HAP-1 (cell line): ENCODE measurements around the gene SEMA7A.

Source experiments
- DNase-seq, 2 experiments: peaks; one replicate each; pipeline ENCODE4 v3.0.0-alpha.2; 2016 to 2020; ENCODE audit warnings: low spot score in 2 of 2
- H3K27me3 ChIP-seq: fragments of 250-450 bp; sonication (Bioruptor Pico); 2 replicates; pipeline ENCODE4 v1.5.1; 2020; ENCODE audit warnings: low read depth, mild to moderate bottlenecking, moderate library complexity
- H3K36me3 ChIP-seq: fragments of 250-450 bp; sonication (Bioruptor Pico); replicated peaks from 2 replicates; pipeline ENCODE4 v1.5.1; 2020; ENCODE audit warnings: mild to moderate bottlenecking
- H3K4me1 ChIP-seq: fragments of 250-450 bp; sonication (Bioruptor Pico); 2 replicates; pipeline ENCODE4 v1.5.1; 2020; ENCODE audit warnings: mild to moderate bottlenecking
- H3K4me3 ChIP-seq: fragments of 250-450 bp; sonication (Bioruptor Pico); 2 replicates; pipeline ENCODE4 v1.5.1; 2020; ENCODE audit warnings: mild to moderate bottlenecking, moderate library complexity
- H3K9me3 ChIP-seq: fragments of 250-450 bp; sonication (Bioruptor Pico); 2 replicates; pipeline ENCODE4 v1.5.1; 2020; ENCODE audit warnings: mild to moderate bottlenecking, moderate library complexity
- in situ Hi-C: fragments of 300-500 bp; cut with MboI; formaldehyde crosslinking; loops from 3 replicates; pipeline ENCODE4 v1.14.3; 2020; ENCODE audit warnings: low sequenced_read_pairs, inconsistent platforms, mixed read lengths

SEMA7A gene

DNA sequence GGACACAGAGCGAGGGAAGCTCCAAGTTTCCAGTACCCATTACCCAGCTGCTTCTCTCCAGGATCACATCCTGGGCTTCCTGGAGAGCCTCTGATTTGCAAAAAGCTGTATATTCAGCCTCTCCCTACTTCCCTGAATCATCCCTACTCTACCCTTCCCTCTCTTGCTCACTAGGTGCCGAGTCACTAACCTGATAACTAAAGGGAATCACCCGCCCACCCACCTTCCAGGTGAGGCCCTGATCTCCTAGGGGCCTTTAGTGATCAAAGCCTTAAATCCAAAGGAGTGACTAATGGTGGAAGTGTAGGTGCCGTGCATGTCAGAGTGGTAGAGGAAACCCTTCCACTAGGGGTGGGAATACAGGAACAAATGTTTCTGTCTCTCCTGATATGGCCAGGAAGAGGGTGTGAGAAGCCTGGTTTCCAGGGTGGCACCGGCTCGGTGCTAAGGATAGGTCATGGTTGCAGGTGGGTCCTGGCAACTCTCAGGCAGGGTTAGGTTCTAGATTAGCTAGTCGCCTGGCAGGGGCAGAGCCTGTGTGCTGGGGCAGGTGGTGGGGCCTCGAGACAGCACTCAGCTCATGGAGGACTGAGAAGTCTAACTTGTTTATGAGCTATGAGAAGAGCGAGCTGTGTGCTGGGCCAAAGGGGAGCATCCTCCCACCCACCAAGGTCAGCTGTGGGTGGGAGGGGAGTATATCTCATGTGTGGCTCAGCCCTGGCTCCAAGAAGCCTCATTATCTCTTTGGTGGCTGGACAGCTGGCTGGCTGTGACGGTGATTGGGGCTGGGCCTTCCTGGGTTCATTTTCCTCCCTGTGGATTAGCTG lies 10.1 kb downstream of the SEMA7A start:
- no peaks in the 10 kb centered on the region for H3K36me3 ChIP-seq
- in situ Hi-C loops, result no loop called here
- H3K27me3 ChIP-seq, result no peaks in the 10 kb centered on the region
- no peak for DNase-seq
- no peaks in the 10 kb centered on the region for H3K4me1 ChIP-seq
- no peak overlapping the region for H3K4me3 ChIP-seq
- no peaks in the 10 kb centered on the region for H3K9me3 ChIP-seq

DNA sequence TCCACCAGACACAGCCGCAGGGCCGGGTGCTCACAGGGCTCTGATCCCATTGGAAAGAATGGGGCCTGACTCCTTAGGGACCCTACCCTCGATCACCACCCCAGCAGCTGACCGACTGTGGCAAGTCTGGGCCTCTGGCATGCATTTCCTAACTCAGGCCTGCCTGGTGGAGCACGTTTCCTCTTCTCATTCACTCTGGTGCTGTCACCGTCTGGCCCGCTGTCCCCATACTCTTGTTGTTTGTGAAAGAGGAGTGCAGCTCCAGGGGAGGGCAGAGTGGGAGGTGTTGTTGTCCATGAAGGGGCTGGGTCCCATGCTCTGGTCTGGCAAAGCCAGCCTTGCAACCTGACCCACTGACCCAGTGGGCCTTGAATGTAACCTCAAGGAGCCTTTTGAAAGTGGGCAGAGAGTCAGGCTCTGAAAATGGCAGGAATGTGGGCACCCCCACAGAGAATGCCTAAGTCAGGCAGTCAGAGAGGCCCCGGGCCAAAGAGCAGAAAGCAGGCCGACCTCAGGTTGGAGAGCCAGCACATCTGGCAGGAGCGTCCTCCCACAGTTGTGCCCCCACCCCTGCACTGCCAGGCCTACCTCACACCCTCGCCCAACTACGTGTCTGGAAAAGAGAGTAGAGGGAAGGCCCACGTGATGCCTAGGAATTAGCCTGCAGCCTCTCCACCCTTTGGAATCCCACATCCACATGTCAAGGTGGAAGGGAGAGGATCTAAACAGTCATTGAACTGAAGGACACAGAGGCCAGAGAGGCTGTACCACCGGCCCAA lies 10.9 kb downstream of the SEMA7A start:
- Histone ChIP-seq H3K36me3 (no peaks in the 10 kb centered on the region), H3K27me3 (no peaks in the 10 kb centered on the region), H3K9me3 (no peaks in the 10 kb centered on the region), H3K4me3 (no peak overlapping the region), H3K4me1 (no peaks in the 10 kb centered on the region)
- in situ Hi-C loops, result no loop called here
- no peak for DNase-seq

DNA sequence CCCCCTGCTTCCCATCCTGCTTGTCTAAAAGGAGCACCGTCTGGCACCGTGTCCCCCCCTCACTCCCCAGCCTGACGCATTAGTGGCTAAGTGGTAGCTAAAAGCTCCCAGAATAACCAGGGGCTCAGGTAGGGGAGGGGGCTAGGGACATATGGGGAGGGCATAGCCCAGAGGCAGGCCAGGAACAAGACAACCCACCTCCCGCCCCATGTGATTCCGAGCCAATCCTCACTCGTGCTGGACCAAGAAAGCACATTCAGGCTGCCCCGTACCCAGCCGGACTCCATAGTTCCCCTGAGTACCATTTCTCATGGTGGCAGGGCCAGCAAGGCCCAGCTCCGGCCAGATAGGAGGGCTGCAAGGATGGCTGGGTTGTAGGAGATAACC lies 11.5 kb downstream of the SEMA7A start:
- H3K4me1 ChIP-seq, result no peaks in the 10 kb centered on the region
- in situ Hi-C loops, result no loop called here
- no peaks in the 10 kb centered on the region for H3K27me3 ChIP-seq

DNA sequence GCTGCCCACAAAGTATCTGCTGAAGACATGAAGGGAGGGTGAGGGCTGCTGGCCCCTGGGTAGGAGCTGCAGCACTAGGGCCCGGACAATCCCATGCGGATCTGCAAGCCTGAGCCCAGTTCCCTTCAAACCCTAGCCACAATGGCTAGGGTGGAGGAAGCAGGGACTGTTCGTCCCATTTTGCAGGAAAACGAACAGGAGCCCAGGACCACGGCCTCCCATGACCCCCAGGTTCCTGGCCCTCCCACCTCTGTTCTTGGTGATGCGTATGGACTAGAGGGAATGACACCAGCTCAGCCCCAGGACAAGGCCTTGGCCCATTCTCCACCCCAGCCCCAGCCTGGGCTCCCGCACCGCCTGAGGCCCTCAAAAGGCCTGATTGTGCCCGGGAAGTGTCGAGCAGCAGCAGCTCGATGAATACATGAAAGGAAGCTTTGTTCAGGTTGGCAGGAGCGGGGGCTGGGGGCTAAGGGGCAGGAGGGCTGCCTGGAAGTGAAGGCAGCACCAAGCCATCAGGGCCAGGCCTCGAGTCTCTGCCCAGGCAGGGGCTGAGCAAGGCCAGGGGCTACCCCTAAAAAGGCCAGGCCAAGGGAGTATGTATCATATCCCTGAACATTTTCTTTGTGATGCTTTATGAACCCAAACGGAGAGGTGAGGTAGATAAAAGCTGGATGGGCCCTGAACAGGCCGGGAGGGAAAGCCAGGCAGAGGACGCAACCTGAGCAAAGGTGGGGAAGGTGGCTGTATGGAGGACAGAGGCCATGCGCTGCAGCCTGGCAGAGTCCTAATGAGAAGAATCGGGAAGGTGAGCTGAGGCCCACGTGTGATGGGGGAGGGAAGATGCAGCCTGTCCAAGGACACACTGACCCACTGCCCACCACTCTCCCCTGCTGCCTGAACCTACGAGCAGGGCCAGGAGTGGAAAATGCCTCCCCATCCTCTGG lies 12.2 kb downstream of the SEMA7A start:
- in situ Hi-C loops, result no loop called here
- H3K36me3 ChIP-seq, result no peaks in the 10 kb centered on the region
- no peak overlapping the region for H3K4me3 ChIP-seq
- no peaks in the 10 kb centered on the region for H3K4me1 ChIP-seq
- DNase-seq, result no peak
- H3K27me3 ChIP-seq, result no peaks in the 10 kb centered on the region
- no peaks in the 10 kb centered on the region for H3K9me3 ChIP-seq

More for the DNA sequence above, 11.5 kb downstream of the SEMA7A start:
- Histone ChIP-seq H3K4me3 (no peak overlapping the region), H3K9me3 (no peaks in the 10 kb centered on the region), H3K36me3 (no peaks in the 10 kb centered on the region)
- DNase-seq, result no peak

DNA sequence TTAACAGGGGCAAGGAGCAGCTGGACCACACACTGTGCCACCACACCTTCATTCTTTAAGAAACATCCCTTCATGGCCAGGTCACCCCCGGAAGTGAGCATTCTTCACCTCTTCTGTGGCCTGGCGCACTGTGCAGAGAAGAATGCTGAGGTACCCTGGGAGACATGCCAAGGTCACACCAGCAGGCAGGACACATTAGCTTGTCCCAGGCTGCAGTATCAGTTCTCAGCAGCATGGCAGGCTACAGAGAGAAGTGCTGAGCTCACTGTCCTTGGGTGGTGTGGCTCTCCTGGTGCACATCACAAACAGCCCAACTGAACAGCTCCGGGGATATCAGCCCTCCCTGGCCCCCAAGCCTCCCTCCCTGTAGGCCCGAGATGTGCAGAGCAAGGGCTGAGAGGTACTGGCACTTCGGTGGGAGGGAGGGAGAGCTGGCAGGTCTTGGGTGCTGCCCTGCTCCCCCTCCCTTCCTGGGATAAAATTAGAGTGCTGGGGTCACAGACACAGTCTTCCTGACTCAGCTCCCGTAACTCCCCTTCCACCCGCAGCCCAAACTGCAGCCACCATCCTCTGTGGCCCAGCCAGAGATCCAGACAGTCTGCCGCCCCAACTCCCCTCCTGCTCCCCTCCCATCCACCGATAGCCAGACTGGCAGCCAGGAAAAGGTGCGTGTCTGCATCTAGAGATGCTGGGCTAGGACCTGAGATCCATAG lies 13.4 kb downstream of the SEMA7A start:
- no peaks in the 10 kb centered on the region for H3K9me3 ChIP-seq
- H3K27me3 ChIP-seq, result no peaks in the 10 kb centered on the region
- no peak overlapping the region for H3K4me3 ChIP-seq
- no peaks in the 10 kb centered on the region for H3K4me1 ChIP-seq
- DNase-seq, result no peak
- in situ Hi-C loops, result no loop called here
- H3K36me3 ChIP-seq, result no peaks in the 10 kb centered on the region

DNA sequence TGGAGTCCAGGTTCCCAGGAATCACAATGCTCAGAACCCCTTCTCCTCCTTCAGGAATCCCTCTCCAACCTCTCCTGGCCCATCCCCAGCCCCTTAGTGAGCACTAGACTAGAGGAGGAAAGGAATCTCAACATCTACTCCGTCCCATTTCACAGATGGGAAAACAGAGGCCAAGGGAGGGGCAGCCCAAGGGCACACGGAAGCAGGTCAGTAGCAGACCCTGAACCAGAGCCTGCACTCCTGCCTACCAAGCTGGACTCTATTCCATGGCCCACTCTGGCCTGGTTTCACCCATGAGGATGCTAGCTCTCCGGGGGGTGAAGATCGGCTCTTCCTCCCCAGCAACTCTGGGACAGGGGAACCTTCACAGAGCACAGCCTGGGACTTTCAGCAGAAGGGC lies 14.3 kb downstream of the SEMA7A start:
- Histone ChIP-seq H3K36me3 (no peaks in the 10 kb centered on the region), H3K4me1 (no peaks in the 10 kb centered on the region), H3K4me3 (no peak overlapping the region), H3K27me3 (no peaks in the 10 kb centered on the region), H3K9me3 (no peaks in the 10 kb centered on the region)
- in situ Hi-C loops, result no loop called here
- no peak for DNase-seq

DNA sequence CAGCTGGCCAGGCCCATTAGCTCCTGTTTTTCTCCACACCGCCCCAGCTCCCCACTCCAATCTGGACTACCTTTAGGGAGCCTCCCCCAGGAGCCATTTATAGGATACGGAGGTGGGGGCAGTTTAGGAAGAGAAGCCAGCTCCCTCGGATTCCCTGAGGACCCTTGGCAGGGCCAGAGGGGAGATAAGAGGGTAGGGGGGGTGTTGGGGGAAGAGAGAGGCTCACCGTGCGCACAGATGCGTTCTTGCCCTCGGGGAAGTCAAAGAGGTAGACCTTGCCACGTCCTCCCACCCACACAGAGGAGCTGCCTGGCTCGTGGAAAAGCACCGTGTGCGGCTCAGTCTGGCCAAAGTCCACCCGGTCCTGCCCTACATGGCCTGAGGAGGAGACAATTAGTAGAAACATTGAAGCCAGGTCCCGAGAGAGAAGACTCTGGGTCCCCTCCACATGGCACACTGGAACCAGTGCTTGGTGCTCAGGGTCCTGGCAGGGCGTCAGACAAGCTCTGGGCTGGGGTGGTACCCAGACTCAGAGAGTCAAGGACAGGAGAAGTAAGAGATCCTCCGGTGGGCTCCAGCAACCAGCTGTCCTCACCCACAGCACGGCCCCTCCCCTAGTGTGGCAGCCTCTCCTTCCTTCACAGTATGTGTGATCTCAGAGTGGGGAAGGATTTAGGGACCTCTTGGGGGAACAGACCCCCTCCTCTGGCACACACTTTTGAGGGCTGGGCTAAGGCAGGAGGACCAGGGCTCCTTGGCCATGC lies 15.0 kb downstream of the SEMA7A start:
- Histone ChIP-seq H3K4me1 (no peaks in the 10 kb centered on the region), H3K36me3 (no peaks in the 10 kb centered on the region), H3K4me3 (no peak overlapping the region), H3K27me3 (no peaks in the 10 kb centered on the region), H3K9me3 (no peaks in the 10 kb centered on the region)
- DNase-seq, result no peak
- in situ Hi-C loops, result no loop called here

DNA sequence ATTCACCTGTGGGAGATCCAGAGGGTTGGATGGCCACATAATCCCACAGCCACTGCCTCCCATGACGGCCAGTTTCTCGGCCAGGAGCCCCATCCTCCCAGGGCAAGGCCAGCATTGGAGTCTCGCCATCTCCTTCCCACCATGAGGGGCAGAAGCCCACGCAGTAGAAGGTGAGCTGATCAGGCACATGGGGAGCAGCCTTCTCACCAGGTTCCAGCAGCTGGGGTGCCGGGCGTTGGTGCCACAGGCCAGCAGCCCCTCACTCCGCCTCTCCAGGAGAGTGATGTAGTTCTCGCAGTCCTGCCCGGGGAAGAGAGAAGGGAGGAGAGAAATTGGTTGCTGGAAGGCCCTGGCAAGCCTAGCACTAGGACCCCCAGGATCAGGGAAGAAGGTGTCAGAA lies 16.1 kb downstream of the SEMA7A start:
- in situ Hi-C loops, result no loop called here
- DNase-seq, result no peak

DNA sequence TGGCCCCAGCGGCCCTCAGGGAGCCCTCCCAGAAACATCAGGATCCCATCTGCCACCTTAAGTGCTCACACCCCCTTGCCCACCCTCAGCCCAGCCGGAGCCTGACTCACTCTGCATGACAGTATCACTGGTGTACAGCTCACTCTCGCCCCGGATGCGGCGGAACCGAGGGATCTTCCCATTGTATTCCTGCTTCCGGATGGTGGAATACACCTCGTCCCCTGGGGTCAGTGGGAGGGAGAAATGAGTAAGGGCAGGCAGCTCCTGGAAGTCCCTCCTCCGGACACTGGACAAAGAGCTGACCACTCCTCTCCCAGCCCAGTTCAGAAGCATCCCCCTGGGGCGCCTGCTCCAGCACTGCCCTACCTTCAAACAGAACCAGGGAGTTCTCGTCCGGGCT lies 16.5 kb downstream of the SEMA7A start:
- no peaks in the 10 kb centered on the region for H3K27me3 ChIP-seq
- H3K9me3 ChIP-seq, result no peaks in the 10 kb centered on the region
- no peak overlapping the region for H3K4me3 ChIP-seq
- no peak for DNase-seq
- H3K4me1 ChIP-seq, result no peaks in the 10 kb centered on the region
- in situ Hi-C loops, result no loop called here
- no peaks in the 10 kb centered on the region for H3K36me3 ChIP-seq

More for the DNA sequence above, 16.1 kb downstream of the SEMA7A start:
- Histone ChIP-seq H3K36me3 (no peaks in the 10 kb centered on the region), H3K27me3 (no peaks in the 10 kb centered on the region), H3K4me3 (no peak overlapping the region), H3K4me1 (no peaks in the 10 kb centered on the region), H3K9me3 (no peaks in the 10 kb centered on the region)

DNA sequence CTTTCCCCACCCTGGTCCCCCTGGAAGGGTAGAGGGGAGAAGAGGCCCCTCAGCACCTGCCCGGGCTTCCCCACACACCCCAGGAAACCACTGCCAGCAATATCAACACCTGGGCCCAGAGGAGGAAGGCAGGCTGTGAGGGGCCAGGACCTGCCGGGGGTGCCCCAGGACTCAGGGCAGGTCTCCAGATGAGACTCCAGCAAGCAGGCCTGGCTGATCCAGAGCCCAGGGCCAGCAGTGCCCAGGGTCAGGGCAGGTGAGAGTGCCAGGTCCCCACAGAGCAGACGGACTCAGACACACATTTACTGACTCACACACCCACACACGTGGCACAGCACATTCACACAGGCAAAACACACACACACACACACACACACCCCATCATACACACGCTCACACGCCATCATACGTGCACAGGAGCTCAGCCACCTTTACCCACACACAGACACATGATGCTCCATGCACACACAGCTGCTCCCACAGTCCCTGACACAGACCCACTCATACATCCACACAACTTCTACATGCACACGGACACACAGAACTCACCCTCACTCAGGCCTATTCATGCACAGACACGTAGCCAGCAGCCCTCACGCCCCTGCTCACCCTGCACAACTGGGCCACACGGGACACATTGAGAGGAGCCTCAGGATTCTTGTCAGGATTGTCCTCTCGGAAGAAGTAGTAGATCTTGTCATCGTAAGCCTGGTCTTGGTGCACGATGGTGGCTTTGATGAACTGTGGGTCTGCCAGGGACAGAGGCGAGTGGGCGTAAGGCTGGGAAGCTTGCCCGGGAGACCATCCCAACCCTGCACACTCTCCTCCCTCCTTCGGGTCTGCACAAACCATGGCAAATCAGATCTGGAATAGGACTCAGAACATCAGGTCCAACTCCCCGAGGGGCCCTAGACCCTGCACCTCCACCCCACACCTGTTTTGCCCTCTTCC lies 17.5 kb downstream of the SEMA7A start:
- no peaks in the 10 kb centered on the region for H3K4me1 ChIP-seq
- in situ Hi-C loops, result no loop called here
- no peaks in the 10 kb centered on the region for H3K36me3 ChIP-seq

DNA sequence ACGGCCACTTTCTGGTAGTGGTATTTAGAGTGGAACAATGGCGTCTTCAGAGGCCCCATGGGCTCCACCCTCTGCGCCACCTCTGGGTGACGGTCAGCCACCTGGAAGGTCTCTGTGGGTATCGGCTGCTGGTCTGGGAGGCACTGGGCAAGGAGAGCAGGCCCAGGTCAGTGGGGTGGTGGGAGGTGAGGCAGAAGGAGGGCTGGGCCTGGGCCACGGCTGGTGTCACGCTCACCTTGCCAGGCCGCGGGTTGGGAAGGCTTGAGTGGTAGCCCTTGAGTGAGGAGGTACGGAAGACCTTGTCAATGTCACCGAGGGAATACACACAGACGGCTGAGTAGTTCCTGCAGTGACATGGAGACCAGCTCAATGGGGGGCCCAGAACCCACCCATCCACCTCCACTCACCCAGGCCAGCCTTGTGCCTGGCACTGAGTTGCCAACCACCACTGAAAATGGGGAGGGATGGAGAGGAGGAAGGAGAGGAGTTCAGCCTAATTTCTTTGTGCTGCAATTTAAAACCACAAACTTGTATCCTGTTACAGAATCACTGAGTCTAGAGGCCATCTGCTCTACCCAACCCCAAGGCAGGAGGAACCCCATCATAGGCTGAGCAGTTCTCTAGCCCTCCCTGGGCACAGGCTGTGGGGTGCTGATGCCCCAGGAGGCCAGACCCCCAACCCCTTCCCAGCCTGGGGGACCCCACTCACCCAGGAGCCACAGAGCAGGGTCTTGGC lies 19.0 kb downstream of the SEMA7A start:
- H3K36me3 ChIP-seq, result no peaks in the 10 kb centered on the region; the same call in 1 of the 2 replicates
- H3K9me3 ChIP-seq, result no peaks in the 10 kb centered on the region
- in situ Hi-C loops, result no loop called here
- H3K4me3 ChIP-seq, result no peak overlapping the region
- H3K27me3 ChIP-seq, result no peaks in the 10 kb centered on the region
- DNase-seq, result no peak
- H3K4me1 ChIP-seq, result no peaks in the 10 kb centered on the region

More for the DNA sequence above, 17.5 kb downstream of the SEMA7A start:
- H3K4me3 ChIP-seq, result no peak overlapping the region
- H3K27me3 ChIP-seq, result no peaks in the 10 kb centered on the region
- no peak for DNase-seq
- no peaks in the 10 kb centered on the region for H3K9me3 ChIP-seq
